ENCODE data around the gene SGK1. TPM values are rescaled to one million over a fixed set of nuclear protein-coding genes. Genes with fewer than 3 reads are reported as not detected.

The SGK1 gene
- polyA plus RNA-seq, 1 donor (not counting 4 experiments of a cell fraction or from before 2014, with no cell fraction given), result 156 TPM

DNA sequence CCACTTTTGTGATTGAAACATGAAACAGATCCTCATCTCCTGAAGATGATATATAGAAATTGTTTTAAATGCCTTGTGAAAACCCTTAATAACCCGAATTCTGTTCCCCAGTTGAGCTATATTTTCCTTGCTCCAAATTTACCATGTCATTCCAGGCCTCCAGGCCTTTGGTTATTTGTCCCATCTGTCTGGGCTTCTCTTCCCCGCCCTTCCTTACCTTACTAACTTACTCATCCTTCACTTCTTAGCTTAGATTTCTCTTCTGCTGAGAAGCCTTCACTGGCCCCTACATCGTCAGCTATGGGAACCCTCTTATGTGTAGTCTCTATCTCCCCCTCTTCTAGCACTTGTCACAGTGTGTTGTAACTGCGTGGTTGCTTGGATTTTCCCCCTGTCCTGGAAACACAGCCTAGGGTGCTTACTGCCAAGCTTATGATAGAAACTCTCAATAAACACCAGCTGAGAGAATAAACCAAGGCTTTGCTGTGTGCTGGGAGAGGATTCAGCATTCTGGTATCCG is 68.6 kb downstream of the SGK1 start:
- TF ChIP-seq EZH2 (IDR thresholded peaks at IDR 0.05; ENCODE audit: low read length), result no peak
- TF ChIP-seq, protein P1, sequence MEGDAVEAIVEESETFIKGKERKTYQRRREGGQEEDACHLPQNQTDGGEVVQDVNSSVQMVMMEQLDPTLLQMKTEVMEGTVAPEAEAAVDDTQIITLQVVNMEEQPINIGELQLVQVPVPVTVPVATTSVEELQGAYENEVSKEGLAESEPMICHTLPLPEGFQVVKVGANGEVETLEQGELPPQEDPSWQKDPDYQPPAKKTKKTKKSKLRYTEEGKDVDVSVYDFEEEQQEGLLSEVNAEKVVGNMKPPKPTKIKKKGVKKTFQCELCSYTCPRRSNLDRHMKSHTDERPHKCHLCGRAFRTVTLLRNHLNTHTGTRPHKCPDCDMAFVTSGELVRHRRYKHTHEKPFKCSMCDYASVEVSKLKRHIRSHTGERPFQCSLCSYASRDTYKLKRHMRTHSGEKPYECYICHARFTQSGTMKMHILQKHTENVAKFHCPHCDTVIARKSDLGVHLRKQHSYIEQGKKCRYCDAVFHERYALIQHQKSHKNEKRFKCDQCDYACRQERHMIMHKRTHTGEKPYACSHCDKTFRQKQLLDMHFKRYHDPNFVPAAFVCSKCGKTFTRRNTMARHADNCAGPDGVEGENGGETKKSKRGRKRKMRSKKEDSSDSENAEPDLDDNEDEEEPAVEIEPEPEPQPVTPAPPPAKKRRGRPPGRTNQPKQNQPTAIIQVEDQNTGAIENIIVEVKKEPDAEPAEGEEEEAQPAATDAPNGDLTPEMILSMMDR (optimal IDR thresholded peaks at IDR 0.05 in 1 of 3, IDR thresholded peaks at IDR 0.05 in 1 of 3, conservative IDR thresholded peaks at IDR 0.05 in 1 of 3; ENCODE audit: extremely low read depth in 1 of 3, insufficient read depth in 2 of 3, low read length in 3 of 3), result no peak
- dilution Hi-C loops (cut with MboI; ENCODE audit: extremely low pct_ligation_motif_present, low sequenced_read_pairs), result no loop called here
- Histone ChIP-seq H3K79me2 (ENCODE audit: control insufficient read depth, insufficient read depth, low read length) (no peaks in the 10 kb centered on the region), H3K36me3 (ENCODE audit: control insufficient read depth in 2 of 2, extremely low read depth in 1 of 2, insufficient read depth in 2 of 2, low read length in 2 of 2) (no peaks in the 10 kb centered on the region), H3K9ac (ENCODE audit: control insufficient read depth, extremely low read depth, insufficient read depth, low read length) (no peak overlapping the region), H3K9me1 (ENCODE audit: control insufficient read depth, extremely low read depth, insufficient read depth, low read length) (no peaks in the 10 kb centered on the region), H4K20me1 (ENCODE audit: control insufficient read depth, extremely low read depth, insufficient read depth, low read length) (no peaks in the 10 kb centered on the region), H3K4me1 (ENCODE audit: control insufficient read depth, extremely low read depth, insufficient read depth, low read length) (peaks cover 28% of the 10 kb centered on the region), H2AFZ (ENCODE audit: control insufficient read depth, low read length) (no peak overlapping the region), H3K27ac (ENCODE audit: control insufficient read depth, insufficient read depth, low read length) (no peak overlapping the region), H3K4me2 (ENCODE audit: control insufficient read depth, extremely low read depth, insufficient read depth, low read depth, low read length) (no peak overlapping the region), H3K4me3 (ENCODE audit: control insufficient read depth in 2 of 3, extremely low read depth in 1 of 3, insufficient read depth in 2 of 3, low read depth in 1 of 3, low read length in 3 of 3) (no peak overlapping the region), H3K27me3 (ENCODE audit: control insufficient read depth, extremely low read depth, insufficient read depth, low read length) (no peaks in the 10 kb centered on the region), H3K9me3 (ENCODE audit: control insufficient read depth, low read depth, low read length) (no peaks in the 10 kb centered on the region)
- DNase-seq (ENCODE audit: low read depth, low spot score), result no peak
- no peak for FAIRE-seq

DNA sequence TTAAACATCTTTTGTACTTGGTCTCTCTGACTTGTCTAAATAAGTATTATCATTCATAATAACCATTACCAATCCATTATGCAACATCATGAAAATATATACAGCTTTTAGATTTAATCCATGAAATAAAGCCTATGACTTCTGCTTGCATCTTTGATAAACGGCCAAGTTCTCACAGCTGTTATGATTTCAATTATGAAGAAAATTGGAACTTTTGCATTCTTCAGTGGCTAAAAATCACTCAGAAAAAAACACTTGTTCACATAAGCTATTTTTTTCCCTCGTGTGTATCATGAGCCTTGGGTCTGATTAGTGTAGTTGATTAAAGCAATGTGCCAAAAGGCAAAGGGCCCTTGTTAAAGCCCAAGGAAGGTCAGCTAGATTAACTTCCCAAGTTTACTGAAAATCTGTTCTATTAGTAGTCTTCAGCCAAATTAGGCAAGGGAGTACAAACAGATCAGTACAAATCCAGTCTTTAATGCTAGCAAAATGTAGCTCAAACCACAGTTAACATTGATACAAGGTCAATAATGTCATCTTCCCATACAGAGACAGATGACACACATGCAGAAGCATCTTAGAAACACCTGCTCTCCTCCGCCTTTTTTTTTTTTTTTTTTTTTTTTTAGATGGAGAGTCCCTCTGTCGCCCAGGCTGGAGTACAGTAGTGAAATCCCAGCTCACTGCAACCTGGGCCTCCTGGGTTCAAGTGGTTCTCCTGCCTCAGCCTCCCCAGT is 69.9 kb downstream of the SGK1 start:
- no peak for TF ChIP-seq EZH2 (IDR thresholded peaks at IDR 0.05; ENCODE audit: low read length)
- TF ChIP-seq, protein P1 (optimal IDR thresholded peaks at IDR 0.05 in 1 of 3, IDR thresholded peaks at IDR 0.05 in 1 of 3, conservative IDR thresholded peaks at IDR 0.05 in 1 of 3; ENCODE audit: extremely low read depth in 1 of 3, insufficient read depth in 2 of 3, low read length in 3 of 3), result no peak
- H3K9ac ChIP-seq (ENCODE audit: control insufficient read depth, extremely low read depth, insufficient read depth, low read length), result no peak overlapping the region
- H3K9me1 ChIP-seq (ENCODE audit: control insufficient read depth, extremely low read depth, insufficient read depth, low read length), result no peaks in the 10 kb centered on the region
- DNase-seq (ENCODE audit: low read depth, low spot score) (no peak), FAIRE-seq (no peak)
- H3K4me1 ChIP-seq (ENCODE audit: control insufficient read depth, extremely low read depth, insufficient read depth, low read length), result peaks cover 28% of the 10 kb centered on the region
- dilution Hi-C loops (cut with MboI; ENCODE audit: extremely low pct_ligation_motif_present, low sequenced_read_pairs), result no loop called here
- no peaks in the 10 kb centered on the region for H3K79me2 ChIP-seq (ENCODE audit: control insufficient read depth, insufficient read depth, low read length)
- no peaks in the 10 kb centered on the region for H3K27me3 ChIP-seq (ENCODE audit: control insufficient read depth, extremely low read depth, insufficient read depth, low read length)
- H3K9me3 ChIP-seq (ENCODE audit: control insufficient read depth, low read depth, low read length), result no peaks in the 10 kb centered on the region
- no peaks in the 10 kb centered on the region for H3K36me3 ChIP-seq (ENCODE audit: control insufficient read depth in 2 of 2, extremely low read depth in 1 of 2, insufficient read depth in 2 of 2, low read length in 2 of 2)
- H3K4me2 ChIP-seq (ENCODE audit: control insufficient read depth, extremely low read depth, insufficient read depth, low read depth, low read length), result no peak overlapping the region
- H4K20me1 ChIP-seq (ENCODE audit: control insufficient read depth, extremely low read depth, insufficient read depth, low read length), result no peaks in the 10 kb centered on the region
- no peak overlapping the region for H2AFZ ChIP-seq (ENCODE audit: control insufficient read depth, low read length)
- H3K4me3 ChIP-seq (ENCODE audit: control insufficient read depth in 2 of 3, extremely low read depth in 1 of 3, insufficient read depth in 2 of 3, low read depth in 1 of 3, low read length in 3 of 3), result no peak overlapping the region
- H3K27ac ChIP-seq (ENCODE audit: control insufficient read depth, insufficient read depth, low read length), result peak overlapping the region; percentile 37

All from keratinocyte (primary cell).